HepG2 (cell line): ENCODE measurements around the gene ARVCF. TPM values are rescaled to one million over a fixed set of nuclear protein-coding genes. Genes with fewer than 3 reads are reported as not detected.

Experiments
- FOXO1 ChIP-seq: sonication (generic); formaldehyde crosslinking; IDR thresholded peaks from 2 replicates; pipeline ENCODE4 v1.4.0; 2020; ENCODE audit warnings: missing genetic modification reagents
- HOXA5 ChIP-seq: sonication (generic); formaldehyde crosslinking; IDR thresholded peaks from 2 replicates; pipeline ENCODE4 v1.4.0; 2020; ENCODE audit warnings: missing genetic modification reagents
- KDM6A ChIP-seq: IDR thresholded peaks from 2 replicates; pipeline ENCODE4 v1.6.1; 2016; ENCODE audit warnings: low read depth
- POLR2AphosphoS5 ChIP-seq: IDR thresholded peaks from 2 replicates; pipeline ENCODE4 v1.6.1; 2012; ENCODE audit warnings: low read depth, low read length
- SAP130 ChIP-seq: IDR thresholded peaks from 2 replicates; pipeline ENCODE4 v1.6.1; 2016; ENCODE audit warnings: low read depth
- TFE3 ChIP-seq: IDR thresholded peaks from 2 replicates; pipeline ENCODE4 v1.6.1; 2016
- ZBTB33 ChIP-seq: sonication (generic); formaldehyde crosslinking; IDR thresholded peaks from 2 replicates; pipeline ENCODE4 v1.4.0; 2020; ENCODE audit warnings: missing genetic modification reagents
- ZBTB38 ChIP-seq: sonication (generic); formaldehyde crosslinking; IDR thresholded peaks from 2 replicates; pipeline ENCODE4 v1.5.1; 2020; ENCODE audit warnings: mild to moderate bottlenecking, missing genetic modification reagents
- ZHX1 ChIP-seq: sonication (generic); formaldehyde crosslinking; IDR thresholded peaks from 2 replicates; pipeline ENCODE4 v1.8.1; 2022; ENCODE audit warnings: low read depth, mild to moderate bottlenecking, missing genetic modification reagents
- ZNF124 ChIP-seq: sonication (generic); formaldehyde crosslinking; IDR thresholded peaks from 2 replicates; pipeline ENCODE4 v1.4.0; 2020; ENCODE audit warnings: missing genetic modification reagents
- polyA plus RNA-seq, 8 experiments: library from polyadenylated mRNA; depleted of rRNA in 3 of 8; stranded (reverse) in 7 of 8; unstranded in 1 of 8; fragments of >200 nt; fragmentation: Illumina TruSeq in 4 of 8; extraction: Trizol in 4 of 8; gene quantifications; 2 replicates each; pipeline versions ENCODE4 v1.2.1 to v1.2.3, GENCODE V29; 2011 to 2016; ENCODE audit warnings: low read depth in 4 of 8, missing spikeins in 1 of 8, mixed read lengths in 1 of 8; ENCODE audit not compliant: insufficient read depth in 1 of 8
- total RNA-seq, 5 experiments: library from RNA; depleted of rRNA; stranded (reverse); fragments of >200 nt; fragmentation: Illumina TruSeq; extraction: Trizol; gene quantifications; 2 replicates each; pipeline ENCODE4 v1.2.3, GENCODE V29; 2016; ENCODE audit warnings: low read depth in 1 of 5

ARVCF gene
- total and polyA plus RNA-seq, 2 of the 13 experiments (the other 11 are each of a cell fraction or from before 2014, with no cell fraction given), result 16.4 to 17.7 TPM

- 0 out of 2 replicates have a peak, but pooled peaks have one; percentile 7 for TF ChIP-seq ZNF124
- TF ChIP-seq ZBTB38 (CRISPR knock-in tag), result peak; percentile 76
- 0 out of 2 replicates have a peak, but pooled peaks have one; percentile 3 for TF ChIP-seq KDM6A (CRISPR knock-in tag)
- peak; percentile 14; the same call in 1 of the 2 replicates for TF ChIP-seq FOXO1 (CRISPR knock-in tag)
- TF ChIP-seq POLR2AphosphoS5, result 0 out of 2 replicates have a peak, but pooled peaks have one; percentile 12
- peak; percentile 59 for TF ChIP-seq SAP130 (CRISPR knock-in tag)
- TF ChIP-seq ZBTB33, result peak; percentile 19; the same call in 1 of the 2 replicates
- 0 out of 2 replicates have a peak, but pooled peaks have one; percentile 2 for TF ChIP-seq ZHX1
- no peak for TF ChIP-seq HOXA5 (CRISPR knock-in tag)
- peak; percentile 57; the same call in 1 of the 2 replicates for TF ChIP-seq TFE3
These were observed 65.3 kb downstream of the ARVCF start (continued) for GRCh38 chr22:19951346-19951745.
